Activated T-cell treated with anti-CD3 and anti-CD28 coated beads, Interleukin-2, amount 50 U/mL, for 24 hours (primary cell): ENCODE data around the gene HOXA9.

Source experiments
- DNase-seq: peaks from one replicate; pipeline ENCODE4 v3.0.0-alpha.2; 2020
- H3K27ac Mint-ChIP-seq: 2 replicates; pipeline ENCODE4 v1.8.0; 2020; ENCODE audit warnings: mild to moderate bottlenecking, mixed read lengths
- H3K27me3 Mint-ChIP-seq: 2 replicates; pipeline ENCODE4 v1.8.0; 2020; ENCODE audit warnings: mixed read lengths
- H3K36me3 Mint-ChIP-seq: 2 replicates; pipeline ENCODE4 v1.8.0; 2020; ENCODE audit warnings: low read depth, mixed read lengths
- H3K4me1 Mint-ChIP-seq: 2 replicates; pipeline ENCODE4 v1.8.0; 2020; ENCODE audit warnings: low read depth, mixed read lengths
- H3K4me3 Mint-ChIP-seq: 2 replicates; pipeline ENCODE4 v1.8.0; 2020; ENCODE audit warnings: mild to moderate bottlenecking, moderate library complexity, mixed read lengths
- H3K9me3 Mint-ChIP-seq: 2 replicates; pipeline ENCODE4 v1.8.0; 2020; ENCODE audit warnings: mixed read lengths

HOXA9 gene

DNA sequence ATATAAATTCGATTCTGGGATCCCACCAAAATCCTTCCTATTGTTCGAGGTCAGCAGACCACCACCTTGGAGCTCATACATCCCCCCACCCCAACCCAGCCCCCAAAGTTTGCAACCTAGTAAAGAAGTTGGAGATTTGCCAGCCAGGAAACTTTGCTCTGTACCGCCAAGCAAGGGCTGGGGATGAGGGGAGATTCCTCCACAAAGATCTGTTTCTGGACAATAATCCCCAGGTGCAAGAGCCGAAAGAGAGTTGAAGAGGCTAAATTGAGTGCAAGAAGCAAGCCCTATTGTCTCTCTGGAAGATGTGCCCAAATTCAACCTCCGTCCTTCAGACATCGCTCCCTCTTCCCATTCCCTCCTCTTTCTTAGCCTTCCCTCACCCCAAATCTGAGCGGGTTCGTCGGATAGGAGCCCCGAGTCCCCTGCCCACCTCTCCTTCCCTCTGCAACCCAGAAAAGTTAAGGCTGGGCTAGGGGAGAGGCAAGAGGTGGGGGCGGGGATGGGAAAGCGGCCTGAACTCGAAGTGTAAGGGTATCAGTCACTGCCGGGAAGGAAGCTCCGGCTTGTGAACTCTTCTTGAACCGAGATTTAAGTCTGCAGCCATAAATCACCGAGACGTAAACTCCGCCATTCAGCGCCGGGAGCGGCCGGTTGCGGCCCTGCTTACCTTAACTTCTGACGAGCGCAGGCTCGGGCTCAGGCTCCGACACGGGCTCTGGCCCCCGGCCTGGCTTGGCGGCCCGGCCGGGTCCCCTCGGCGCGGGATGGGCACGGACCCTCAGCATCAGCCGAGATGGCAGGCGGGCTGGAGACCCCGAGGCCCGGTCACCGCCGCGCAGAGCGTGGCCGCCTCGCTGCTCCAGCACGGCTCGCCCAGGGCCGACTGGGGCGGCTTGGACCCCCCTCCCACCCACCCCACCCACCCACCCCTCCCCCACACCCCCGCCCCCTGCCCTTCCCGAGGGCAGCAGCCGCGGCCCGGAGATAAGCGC, 52.1 kb downstream of the HOXA9 start:
- no peaks in the 10 kb centered on the region for H3K9me3 Mint-ChIP-seq
- H3K4me3 Mint-ChIP-seq: no peak overlapping the region
- H3K27me3 Mint-ChIP-seq: peaks cover 42% of the 10 kb centered on the region
- DNase-seq: no peak
- no peaks in the 10 kb centered on the region for H3K36me3 Mint-ChIP-seq
- no peak overlapping the region for H3K27ac Mint-ChIP-seq
- no peaks in the 10 kb centered on the region for H3K4me1 Mint-ChIP-seq
